NCI-H774 (cell line): ENCODE data around the gene CHD6.

Source experiments
- DNase-seq: peaks from one replicate; lab custom pipeline; 2025; lab: John Stamatoyannopoulos, UW

Gene CHD6

GRCh38 chr20:41355192-41355591 lies 263.0 kb downstream of the CHD6 start:
- no peak for DNase-seq

GRCh38 chr20:41353530-41353929 lies 264.6 kb downstream of the CHD6 start:
- DNase-seq, result no peak

- DNase-seq, result no peak
Observed at GRCh38 chr20:41352666-41353065, 265.5 kb downstream of the CHD6 start.

GRCh38 chr20:41352106-41352505 lies 266.1 kb downstream of the CHD6 start:
- no peak for DNase-seq
